Esophagus muscularis mucosa (tissue), 3 donors: Measurements from ENCODE around the gene DGUOK.

Experiments used
- CTCF ChIP-seq, 3 experiments: fragments of 200-600 bp in 2 of 3; fragments of 450-650 bp in 1 of 3; sonication (generic) in 2 of 3; IDR thresholded peaks; one replicate each; pipeline ENCODE4 v1.5.1; 2017 to 2019; ENCODE audit warnings: antibody characterized with exemption in 3 of 3, mild to moderate bottlenecking in 2 of 3, moderate library complexity in 1 of 3
- POLR2A ChIP-seq: fragments of 450-650 bp; IDR thresholded peaks from one replicate; pipeline ENCODE4 v1.6.1; 2017; ENCODE audit warnings: antibody characterized with exemption, moderate library complexity, mild to moderate bottlenecking, low read depth

DNA sequence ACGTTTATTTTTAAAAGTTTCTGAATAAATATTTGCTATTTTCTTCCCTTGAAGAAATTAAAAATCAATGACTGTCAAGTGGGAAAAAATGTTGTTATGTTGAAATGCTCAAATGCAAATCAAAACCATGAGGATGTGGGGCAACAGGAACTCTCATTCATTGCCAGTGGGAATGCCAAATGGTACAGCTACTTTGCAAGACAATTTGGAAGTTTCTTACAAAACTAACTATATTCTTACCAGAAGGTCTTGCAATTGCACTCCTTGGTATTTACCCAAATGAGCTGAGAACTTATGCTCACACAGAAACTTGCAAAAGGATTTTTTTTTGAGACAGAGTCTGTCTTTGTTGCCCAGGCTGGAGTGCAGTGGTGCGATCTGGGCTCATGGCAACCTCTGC is 41.3 kb upstream of the DGUOK start:
- TF ChIP-seq CTCF (IDR thresholded peaks at IDR 0.05) (no peak), POLR2A (no peak)
